Stimulated activated naive CD8-positive, alpha-beta T cell treated with anti-CD3 and anti-CD28 coated beads, Interleukin-15, amount 100 ng/mL, for 72 hours (primary cell): ENCODE results near the gene WDR54.
"Not testable (repeated sequence)": the region's sequence is repeated elsewhere in the genome, so short reads cannot be mapped to it uniquely, and the experiment has no call there.

Experiments
- ATAC-seq: fragments of 150-1000 bp; cut with Tn5 transposase; 2 replicates; pipeline ENCODE4 v1.10.0; 2021; ENCODE audit warnings: mild to moderate bottlenecking, moderate library complexity
- DNase-seq, 2 donors: peaks; one replicate each; pipeline ENCODE4 v3.0.0; 2021 to 2022
- H3K27ac Mint-ChIP-seq, 2 donors: one replicate each; pipeline ENCODE4 v1.8.0; 2022; ENCODE audit warnings: mild to moderate bottlenecking in 2 of 2, mixed read lengths in 2 of 2, moderate library complexity in 2 of 2
- H3K27me3 Mint-ChIP-seq: one replicate; pipeline ENCODE4 v1.8.0; 2022; ENCODE audit warnings: mixed read lengths
- H3K4me1 Mint-ChIP-seq: one replicate; pipeline ENCODE4 v1.8.0; 2022; ENCODE audit warnings: mild to moderate bottlenecking, mixed read lengths
- H3K4me3 Mint-ChIP-seq, 2 donors: one replicate each; pipeline ENCODE4 v1.8.0; 2022; ENCODE audit warnings: mild to moderate bottlenecking in 2 of 2, mixed read lengths in 2 of 2, moderate library complexity in 1 of 2
- H3K9me3 Mint-ChIP-seq, 2 donors: one replicate each; pipeline ENCODE4 v1.8.0; 2022; ENCODE audit warnings: mixed read lengths in 2 of 2

The WDR54 gene

GRCh38 chr2:74454654-74455511 is 33.4 kb downstream of the WDR54 start, which contains the start of gene INO80B:
TSS of gene INO80B (plus strand) at chr2:74455087. CDS start at chr2:74455117, 30 bp downstream.
- no peaks in the 10 kb centered on the region for H3K9me3 Mint-ChIP-seq
- peak; percentile 56 for ATAC-seq
- H3K27ac Mint-ChIP-seq, result peak within 1 kb of the TSS; percentile 89 to 98
- DNase-seq, result peak; percentile 99
- H3K4me3 Mint-ChIP-seq, result peak within 1 kb of the TSS; percentile 89 to 99
- H3K4me1 Mint-ChIP-seq, result peaks cover 52% of the 10 kb centered on the region
- H3K27me3 Mint-ChIP-seq, result no peaks in the 10 kb centered on the region

DNA sequence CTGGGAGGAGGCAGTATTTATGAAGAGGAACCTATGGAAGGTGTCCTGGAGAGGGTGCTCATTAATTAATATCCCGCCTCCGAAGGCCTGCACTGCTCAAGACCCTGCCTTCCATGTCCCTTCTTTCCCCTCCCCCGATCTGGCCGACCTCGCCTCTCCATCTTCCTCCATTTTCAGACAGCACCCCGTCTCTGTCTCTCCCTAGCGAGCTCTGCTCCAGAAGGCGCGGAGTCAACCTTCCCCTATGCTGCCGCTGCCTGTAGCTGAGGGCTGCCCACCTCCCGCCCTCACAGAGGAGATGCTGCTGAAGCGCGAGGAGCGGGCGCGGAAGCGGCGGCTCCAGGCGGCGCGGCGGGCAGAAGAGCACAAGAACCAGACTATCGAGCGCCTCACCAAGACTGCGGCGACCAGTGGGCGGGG is 35.6 kb downstream of the WDR54 start:
- Mint-ChIP-seq H3K4me3 (peak overlapping the region; percentile 89 to 99), H3K9me3 (no peaks in the 10 kb centered on the region), H3K27ac (peak overlapping the region; percentile 96 to 99), H3K4me1 (peaks cover 67% of the 10 kb centered on the region), H3K27me3 (no peaks in the 10 kb centered on the region)
- DNase-seq (no peak), ATAC-seq (no peak)

DNA sequence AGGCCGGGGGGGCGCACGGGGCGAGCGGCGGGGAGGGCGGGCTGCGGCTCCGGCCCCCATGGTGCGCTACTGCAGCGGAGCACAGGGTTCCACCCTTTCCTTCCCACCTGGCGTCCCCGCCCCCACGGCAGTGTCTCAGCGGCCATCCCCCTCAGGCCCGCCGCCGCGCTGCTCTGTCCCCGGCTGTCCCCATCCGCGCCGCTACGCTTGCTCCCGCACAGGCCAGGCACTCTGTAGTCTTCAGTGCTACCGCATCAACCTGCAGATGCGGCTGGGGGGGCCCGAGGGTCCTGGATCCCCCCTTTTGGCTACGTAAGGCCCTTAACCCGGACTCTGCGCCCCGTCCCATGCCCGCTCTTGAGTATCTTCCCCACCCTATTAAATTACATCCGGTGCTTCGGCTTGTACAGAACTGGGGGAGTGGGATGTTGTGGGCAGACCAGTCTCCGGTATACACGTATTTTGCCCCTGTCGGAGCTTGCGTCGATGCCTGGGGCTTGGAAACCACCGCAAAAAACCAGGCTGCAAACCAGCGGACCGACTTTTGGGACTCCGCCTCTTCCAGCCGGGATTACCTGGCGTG is 36.1 kb downstream of the WDR54 start:
- Mint-ChIP-seq H3K4me3 (peak overlapping the region; percentile 89 to 99), H3K4me1 (peaks cover 63% of the 10 kb centered on the region), H3K27ac (peak overlapping the region; percentile 99), H3K9me3 (no peaks in the 10 kb centered on the region), H3K27me3 (no peaks in the 10 kb centered on the region)
- peak; percentile 76 for ATAC-seq
- peak; percentile 90 to 91 for DNase-seq

DNA sequence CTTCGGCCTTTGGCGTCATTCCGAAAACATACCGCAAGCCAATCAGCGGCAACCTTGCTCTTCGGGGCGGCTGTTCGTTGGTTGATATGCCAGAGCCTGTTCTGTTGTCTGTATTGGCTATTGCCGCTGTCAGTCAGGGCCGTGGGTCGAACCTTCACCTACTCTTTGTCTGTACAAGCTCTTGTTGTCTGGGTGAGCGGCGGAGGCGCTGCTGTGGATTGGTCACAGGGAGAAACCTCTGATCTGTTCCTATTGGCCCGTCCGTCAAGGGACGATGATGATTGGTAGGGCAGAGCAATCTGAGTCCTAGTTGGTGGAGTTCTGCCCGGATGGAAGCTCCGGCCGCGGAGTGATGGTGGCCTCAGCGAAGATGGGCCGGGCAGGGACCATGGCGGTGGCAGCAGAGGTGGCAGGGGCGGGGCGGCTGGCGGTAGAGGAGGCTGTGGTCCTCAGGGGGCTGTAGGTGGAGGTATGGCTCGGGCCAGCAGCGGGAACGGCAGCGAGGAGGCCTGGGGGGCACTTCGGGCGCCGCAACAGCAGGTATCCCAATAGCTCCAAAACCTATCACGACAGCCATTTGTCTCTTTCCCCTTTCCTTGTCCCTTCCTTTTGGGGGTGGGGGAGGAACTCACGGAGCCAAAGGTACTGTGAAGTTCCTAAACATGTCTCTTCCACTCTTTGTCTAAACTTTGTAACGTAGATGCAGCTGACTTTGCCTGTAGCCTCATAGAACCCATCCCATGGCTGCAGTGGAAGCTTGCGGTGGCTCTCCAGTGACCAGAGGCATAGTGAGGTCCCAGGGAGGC is 36.8 kb downstream of the WDR54 start, which contains the start of gene WBP1:
Gene WBP1 (plus strand): TSS at position 307 of the 806 bp plus-strand sequence. CDS start 165 bp downstream, at position 472.
- peak within 1 kb of the TSS; percentile 89 to 99 for H3K4me3 Mint-ChIP-seq
- DNase-seq, result peak; percentile 98 to 100
- peaks cover 66% of the 10 kb centered on the region for H3K4me1 Mint-ChIP-seq
- no peaks in the 10 kb centered on the region for H3K27me3 Mint-ChIP-seq
- ATAC-seq, result peak; percentile 89
- H3K27ac Mint-ChIP-seq, result peak within 1 kb of the TSS; percentile 99
- H3K9me3 Mint-ChIP-seq, result no peaks in the 10 kb centered on the region

GRCh38 chr2:74458938-74459363 is 37.4 kb downstream of the WDR54 start:
- Mint-ChIP-seq H3K27me3 (no peaks in the 10 kb centered on the region), H3K9me3 (no peaks in the 10 kb centered on the region), H3K27ac (peak overlapping the region; percentile 99), H3K4me1 (peaks cover 72% of the 10 kb centered on the region), H3K4me3 (peak overlapping the region; percentile 89 to 99)
- no peak for ATAC-seq
- no peak for DNase-seq

GRCh38 chr2:74459503-74460118 is 38.1 kb downstream of the WDR54 start:
- not testable (repeated sequence) for DNase-seq, ATAC-seq, H3K27me3 Mint-ChIP-seq, H3K9me3 Mint-ChIP-seq
- H3K27ac Mint-ChIP-seq, result peak overlapping the region; percentile 36 to 88
- peaks cover 73% of the 10 kb centered on the region for H3K4me1 Mint-ChIP-seq
- H3K4me3 Mint-ChIP-seq, result peak overlapping the region; percentile 89 to 99

DNA sequence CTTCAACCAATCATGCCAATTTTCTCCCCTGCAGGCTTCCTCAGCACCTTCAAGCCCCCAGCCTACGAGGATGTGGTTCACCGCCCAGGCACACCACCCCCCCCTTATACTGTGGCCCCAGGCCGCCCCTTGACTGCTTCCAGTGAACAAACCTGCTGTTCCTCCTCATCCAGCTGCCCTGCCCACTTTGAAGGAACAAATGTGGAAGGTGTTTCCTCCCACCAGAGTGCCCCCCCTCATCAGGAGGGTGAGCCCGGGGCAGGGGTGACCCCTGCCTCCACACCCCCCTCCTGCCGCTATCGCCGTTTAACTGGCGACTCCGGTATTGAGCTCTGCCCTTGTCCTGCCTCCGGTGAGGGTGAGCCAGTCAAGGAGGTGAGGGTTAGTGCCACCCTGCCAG is 38.7 kb downstream of the WDR54 start:
- H3K27me3 Mint-ChIP-seq, H3K9me3 Mint-ChIP-seq, ATAC-seq, DNase-seq: not testable (repeated sequence)
- Mint-ChIP-seq H3K4me1 (peaks cover 67% of the 10 kb centered on the region), H3K4me3 (peak overlapping the region; percentile 89 to 99), H3K27ac (peak overlapping the region in 1 of 2 donors; percentile 51)

GRCh38 chr2:74461187-74462053 is 39.9 kb downstream of the WDR54 start:
- Mint-ChIP-seq H3K27ac (peak overlapping the region in 1 of 2 donors; percentile 55), H3K9me3 (no peaks in the 10 kb centered on the region), H3K4me1 (peaks cover 65% of the 10 kb centered on the region), H3K4me3 (no peak overlapping the region), H3K27me3 (no peaks in the 10 kb centered on the region)
- DNase-seq (no peak), ATAC-seq (no peak)

- no peak for DNase-seq
- Mint-ChIP-seq H3K9me3 (no peaks in the 10 kb centered on the region), H3K27me3 (no peaks in the 10 kb centered on the region), H3K27ac (peak overlapping the region in 1 of 2 donors; percentile 39), H3K4me3 (no peak overlapping the region), H3K4me1 (peaks cover 57% of the 10 kb centered on the region)
- ATAC-seq, result no peak
These were observed 40.7 kb downstream of the WDR54 start for GRCh38 chr2:74462054-74462785.

DNA sequence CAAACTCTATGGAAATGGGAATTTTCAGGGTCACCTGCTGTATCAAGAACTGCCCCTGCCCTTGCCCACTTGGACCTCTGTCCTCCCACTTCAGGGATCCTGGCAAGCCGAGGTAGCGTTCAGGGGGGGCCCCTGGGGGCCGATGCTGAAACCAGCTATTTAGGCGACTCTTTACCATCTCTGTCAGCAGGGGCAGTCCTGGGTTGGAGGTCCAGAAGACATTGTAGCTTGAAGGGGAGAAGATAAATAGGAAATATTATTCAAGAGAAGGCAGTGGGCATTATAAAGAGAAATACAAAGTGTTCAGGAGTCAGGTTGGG is 41.2 kb downstream of the WDR54 start:
- ATAC-seq, result no peak
- no peak for DNase-seq
- H3K27me3 Mint-ChIP-seq, result no peaks in the 10 kb centered on the region
- no peaks in the 10 kb centered on the region for H3K9me3 Mint-ChIP-seq
- H3K4me3 Mint-ChIP-seq, result no peak overlapping the region
- peak overlapping the region in 1 of 2 donors; percentile 39 for H3K27ac Mint-ChIP-seq
- H3K4me1 Mint-ChIP-seq, result peaks cover 55% of the 10 kb centered on the region

GRCh38 chr2:74464406-74464805 is 42.9 kb downstream of the WDR54 start:
- Mint-ChIP-seq H3K4me3 (peak overlapping the region; percentile 87 to 99), H3K27ac (peak overlapping the region; percentile 65 to 87), H3K9me3 (no peaks in the 10 kb centered on the region), H3K4me1 (peaks cover 49% of the 10 kb centered on the region), H3K27me3 (no peaks in the 10 kb centered on the region)
- ATAC-seq (peak; percentile 14), DNase-seq (no peak)

DNA sequence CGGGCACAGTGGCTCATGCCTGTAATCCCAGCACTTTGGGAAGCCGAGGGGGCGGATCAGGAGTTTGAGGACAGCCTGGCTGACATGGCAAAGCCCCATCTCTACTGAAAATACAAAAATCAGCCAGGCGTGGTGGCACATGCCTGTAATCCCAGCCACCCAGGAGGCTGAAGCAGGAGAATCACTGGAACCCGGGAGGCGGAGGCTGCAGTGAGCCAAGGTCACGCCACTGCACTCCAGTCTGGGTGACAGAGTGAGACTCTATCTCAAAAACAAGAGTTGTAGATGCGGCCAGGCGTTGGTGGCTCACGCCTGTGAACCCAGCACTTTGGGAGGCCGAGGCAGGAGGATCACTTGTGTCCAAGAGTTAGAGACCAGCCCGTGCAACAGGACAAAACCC is 49.2 kb downstream of the WDR54 start:
- peaks cover 42% of the 10 kb centered on the region for H3K4me1 Mint-ChIP-seq
- not testable (repeated sequence) for ATAC-seq, DNase-seq, H3K27me3 Mint-ChIP-seq, H3K9me3 Mint-ChIP-seq
- H3K4me3 Mint-ChIP-seq, result peak overlapping the region; percentile 7 to 80
- H3K27ac Mint-ChIP-seq, result peak overlapping the region in 1 of 2 donors; percentile 28

DNA sequence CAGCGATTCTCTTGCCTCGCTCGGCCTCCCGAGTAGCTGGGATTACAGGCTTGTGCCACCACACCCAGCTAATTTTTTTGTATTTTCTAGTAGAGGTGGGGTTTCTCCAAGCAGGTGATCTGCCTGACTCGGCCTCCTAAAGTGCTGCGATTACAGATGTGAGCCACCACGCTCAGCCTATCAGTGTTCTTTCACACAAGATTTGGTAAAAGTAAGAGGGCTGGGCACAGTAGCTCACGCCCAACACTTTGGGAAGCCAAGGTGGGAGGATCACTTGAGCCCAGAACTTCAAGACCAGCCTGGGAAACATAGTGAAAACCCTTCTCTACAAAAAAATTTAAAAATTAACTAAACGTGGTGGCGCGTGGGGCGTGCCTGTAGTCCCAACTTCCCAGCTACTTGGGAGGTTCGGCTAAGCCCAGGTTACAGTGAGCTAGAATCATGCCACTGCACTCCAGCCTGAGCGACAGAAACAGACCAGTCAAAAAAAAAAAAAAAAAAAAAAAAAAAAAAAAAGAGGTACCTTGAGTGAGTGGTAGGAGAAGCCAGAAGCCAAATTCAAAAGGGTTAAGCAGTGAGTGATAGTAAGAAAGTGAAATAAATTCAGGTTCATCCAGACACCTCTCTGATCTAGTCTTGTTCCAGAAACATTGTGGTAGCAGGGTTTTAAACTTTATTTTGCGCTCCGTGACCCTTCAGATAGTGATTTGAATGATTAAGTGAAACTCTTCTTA is 50.0 kb downstream of the WDR54 start:
- Mint-ChIP-seq H3K27me3 (no peaks in the 10 kb centered on the region), H3K4me3 (peak overlapping the region; percentile 97 to 100), H3K4me1 (peaks cover 37% of the 10 kb centered on the region), H3K9me3 (no peaks in the 10 kb centered on the region), H3K27ac (peak overlapping the region; percentile 94 to 98)
- no peak for ATAC-seq
- DNase-seq, result no peak
